GM10266 (cell line): ENCODE data around the gene GRIK1.

Source experiments
- DNase-seq: peaks from one replicate; pipeline ENCODE4 v3.0.0; 2012; ENCODE audit errors: extremely low spot score
- TF ChIP-seq, protein P1 (sequence below): IDR thresholded peaks from 2 replicates; pipeline ENCODE4 v1.5.1; 2012; ENCODE audit warnings: mild to moderate bottlenecking, low read depth; ENCODE audit not compliant: control insufficient read depth, insufficient read depth; ENCODE audit errors: missing control alignments

GRIK1 gene

DNA sequence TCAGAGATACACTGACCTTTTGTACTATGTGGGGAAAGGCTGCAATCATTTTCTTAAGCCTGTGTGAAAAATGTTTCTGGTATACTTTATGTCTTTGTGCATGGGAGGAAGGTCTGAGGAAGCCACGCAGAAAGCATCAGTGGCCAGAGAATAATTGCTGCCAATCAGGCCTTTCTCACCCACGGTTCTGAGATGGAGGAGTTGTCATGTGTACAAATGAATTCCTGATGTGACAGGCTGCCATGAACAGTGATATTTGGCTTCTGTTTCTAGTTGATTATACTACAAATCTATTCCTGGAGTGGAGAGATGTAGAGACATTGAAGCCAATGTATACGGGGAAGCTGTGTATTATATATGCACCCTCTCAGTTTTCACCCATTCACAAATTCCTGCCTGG is 142.6 kb downstream of the GRIK1 start:
- DNase-seq = no peak
- TF ChIP-seq, protein P1, sequence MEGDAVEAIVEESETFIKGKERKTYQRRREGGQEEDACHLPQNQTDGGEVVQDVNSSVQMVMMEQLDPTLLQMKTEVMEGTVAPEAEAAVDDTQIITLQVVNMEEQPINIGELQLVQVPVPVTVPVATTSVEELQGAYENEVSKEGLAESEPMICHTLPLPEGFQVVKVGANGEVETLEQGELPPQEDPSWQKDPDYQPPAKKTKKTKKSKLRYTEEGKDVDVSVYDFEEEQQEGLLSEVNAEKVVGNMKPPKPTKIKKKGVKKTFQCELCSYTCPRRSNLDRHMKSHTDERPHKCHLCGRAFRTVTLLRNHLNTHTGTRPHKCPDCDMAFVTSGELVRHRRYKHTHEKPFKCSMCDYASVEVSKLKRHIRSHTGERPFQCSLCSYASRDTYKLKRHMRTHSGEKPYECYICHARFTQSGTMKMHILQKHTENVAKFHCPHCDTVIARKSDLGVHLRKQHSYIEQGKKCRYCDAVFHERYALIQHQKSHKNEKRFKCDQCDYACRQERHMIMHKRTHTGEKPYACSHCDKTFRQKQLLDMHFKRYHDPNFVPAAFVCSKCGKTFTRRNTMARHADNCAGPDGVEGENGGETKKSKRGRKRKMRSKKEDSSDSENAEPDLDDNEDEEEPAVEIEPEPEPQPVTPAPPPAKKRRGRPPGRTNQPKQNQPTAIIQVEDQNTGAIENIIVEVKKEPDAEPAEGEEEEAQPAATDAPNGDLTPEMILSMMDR = no peak

DNA sequence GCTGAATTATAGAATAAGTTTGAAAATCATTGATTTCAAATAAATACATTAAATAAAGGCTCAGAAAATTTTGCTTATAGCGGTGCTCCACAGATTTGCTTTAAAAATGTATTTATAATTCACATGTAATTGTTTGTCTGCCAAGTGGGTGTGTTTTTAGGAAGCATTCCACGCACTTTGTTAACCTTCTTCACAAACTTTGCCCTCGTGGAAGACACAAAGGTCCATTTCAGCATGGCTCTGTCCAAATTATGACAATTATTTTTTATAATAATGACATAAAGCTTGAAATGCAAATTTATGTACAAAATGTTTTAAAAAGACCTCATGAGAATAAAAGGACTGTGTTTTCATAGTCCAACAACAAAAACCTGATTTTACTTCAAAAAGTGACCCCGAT is 146.1 kb downstream of the GRIK1 start:
- no peak for DNase-seq
- TF ChIP-seq, protein P1 = no peak

DNA sequence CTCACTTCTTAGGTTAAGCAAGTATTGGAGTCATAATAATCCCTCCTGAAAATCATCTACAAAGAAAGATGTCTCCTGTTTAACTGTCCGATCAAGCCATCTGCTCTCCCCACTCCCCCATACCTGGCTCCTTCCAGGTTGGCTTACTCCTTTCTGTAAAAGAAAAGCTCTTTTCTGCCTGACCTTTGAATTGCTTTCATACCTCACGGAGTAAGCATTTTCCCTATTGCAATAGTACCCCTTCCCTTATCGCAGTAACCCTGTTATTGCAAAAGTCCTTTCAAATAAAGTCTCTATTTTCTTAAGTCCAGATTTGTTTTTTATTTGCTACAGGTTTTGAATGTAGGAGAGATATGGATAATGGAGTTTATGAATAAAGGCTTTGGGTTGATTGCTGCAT is 150.4 kb downstream of the GRIK1 start:
- no peak for DNase-seq
- TF ChIP-seq, protein P1 = no peak

DNA sequence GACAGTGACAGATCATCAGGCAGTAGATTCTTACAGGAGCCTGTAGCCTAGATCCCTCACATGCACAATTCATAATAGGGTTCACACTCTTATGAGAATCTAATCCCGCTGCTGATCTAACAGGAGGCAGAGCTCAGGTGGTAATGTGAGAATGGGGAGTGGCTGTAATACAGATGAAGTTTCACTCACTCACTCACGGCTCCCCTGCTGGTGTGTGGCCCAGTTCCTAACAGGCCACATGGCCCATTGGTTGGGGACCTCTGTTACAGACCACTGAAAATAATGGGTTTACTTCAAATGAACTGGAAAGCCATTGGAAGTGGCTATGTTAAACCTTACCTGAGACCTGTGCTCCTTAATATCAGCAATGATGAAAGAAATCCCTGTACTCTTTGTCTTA is 151.0 kb downstream of the GRIK1 start:
- TF ChIP-seq, protein P1 = no peak

DNA sequence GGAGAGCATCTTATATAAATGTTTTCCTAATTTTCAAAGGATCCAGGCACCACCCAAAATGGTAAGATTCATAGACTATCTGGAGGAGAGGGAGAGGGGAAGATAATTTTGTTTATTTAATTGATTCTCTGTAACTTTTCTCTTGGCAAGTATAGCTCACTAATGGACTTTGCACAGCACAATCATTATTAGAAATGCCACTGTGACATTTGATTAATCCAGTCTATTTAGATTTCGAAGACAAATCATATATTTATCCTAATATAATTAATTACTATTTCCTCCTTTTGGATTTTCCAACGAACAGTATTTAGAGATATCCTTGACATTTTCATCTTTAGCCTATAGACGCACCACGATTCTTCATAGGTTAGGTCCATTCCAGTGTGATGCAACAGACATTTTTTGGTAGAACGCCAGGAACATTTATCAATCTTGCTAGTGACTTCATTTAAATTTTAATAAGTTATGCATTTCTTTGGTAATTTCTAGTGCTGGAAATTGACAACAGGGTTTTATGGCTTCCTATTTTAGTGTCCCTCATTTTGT is 152.4 kb downstream of the GRIK1 start:
- TF ChIP-seq, protein P1 = no peak
- no peak for DNase-seq

More for the DNA sequence above, 151.0 kb downstream of the GRIK1 start:
- DNase-seq = no peak

DNA sequence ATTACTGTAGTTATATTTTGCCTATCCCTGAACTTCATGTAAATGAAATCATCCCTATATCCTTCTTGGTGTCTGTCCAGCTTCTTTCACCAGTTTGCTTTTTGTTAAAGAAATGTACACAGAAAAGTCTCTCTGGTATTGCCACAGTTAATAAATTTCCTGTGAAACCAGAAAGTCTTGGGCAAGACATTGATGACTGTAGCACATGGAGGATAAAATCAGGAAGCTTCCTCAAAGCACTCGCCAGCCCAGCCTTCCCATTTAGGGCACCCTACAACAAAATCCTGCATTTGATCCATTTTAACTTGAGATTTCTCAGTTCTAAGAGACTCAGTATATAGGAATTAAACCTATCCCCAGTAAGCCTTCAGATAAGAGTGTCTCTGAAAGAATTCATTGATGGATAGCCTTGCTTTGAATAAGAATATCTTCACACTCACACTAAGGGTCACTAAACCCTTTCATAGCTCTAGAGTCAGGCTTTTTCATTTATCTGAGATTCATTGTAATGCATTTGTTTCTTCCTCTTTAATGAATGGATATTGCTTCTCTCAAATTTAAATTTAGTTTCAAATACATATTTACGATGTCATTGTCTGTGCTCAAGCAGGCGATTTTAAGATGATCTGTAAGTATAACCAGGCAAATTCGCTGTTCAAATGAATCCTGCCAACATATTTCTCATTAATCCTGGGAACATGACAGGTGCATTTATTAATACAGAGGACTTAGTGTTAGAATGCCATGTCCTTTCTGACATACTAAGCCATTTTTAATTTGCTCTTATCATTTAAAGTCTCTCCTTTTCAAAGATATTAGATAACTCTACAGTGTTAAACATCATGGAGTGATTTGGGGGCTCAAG is 153.1 kb downstream of the GRIK1 start:
- DNase-seq = no peak
- TF ChIP-seq, protein P1 = no peak

DNA sequence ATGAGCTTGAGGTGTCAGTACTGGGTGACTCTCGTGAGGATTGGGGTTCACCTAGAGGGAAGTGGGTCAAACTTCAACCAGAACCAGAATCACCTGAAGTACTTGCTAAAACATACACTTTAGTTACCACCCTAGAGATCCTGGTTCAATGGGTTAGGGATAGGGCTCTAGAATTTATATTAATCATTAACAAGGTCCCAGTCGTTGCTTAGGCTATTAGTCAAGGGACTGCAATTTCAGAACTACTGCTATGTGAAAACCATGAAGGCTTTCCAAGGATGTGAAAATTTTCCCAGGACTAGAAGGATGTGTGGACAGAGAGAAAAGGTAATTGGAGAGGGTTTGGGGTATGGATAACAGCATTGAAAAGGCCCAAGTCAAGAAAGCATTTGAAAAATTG is 162.6 kb downstream of the GRIK1 start:
- no peak for DNase-seq
- TF ChIP-seq, protein P1 = no peak
